Ectodermal cell (in vitro differentiated cells): ENCODE data around the gene ZNF512B.

ENCODE experiments used
- H3K27ac ChIP-seq: 2 replicates; pipeline ENCODE4 v1.7.0; 2013; ENCODE audit warnings: mild to moderate bottlenecking, low read depth, low read length; ENCODE audit not compliant: insufficient read depth, poor library complexity, severe bottlenecking
- H3K27me3 ChIP-seq: 2 replicates; pipeline ENCODE4 v1.7.0; 2013; ENCODE audit warnings: mild to moderate bottlenecking, low read length; ENCODE audit not compliant: insufficient read depth, control insufficient read depth, poor library complexity, severe bottlenecking
- H3K36me3 ChIP-seq: one replicate; pipeline ENCODE4 v1.7.0; 2013; ENCODE audit warnings: low read length; ENCODE audit not compliant: control insufficient read depth, insufficient read depth
- H3K4me1 ChIP-seq: one replicate; pipeline ENCODE4 v1.7.0; 2013; ENCODE audit warnings: low read length; ENCODE audit not compliant: control insufficient read depth, insufficient read depth
- H3K4me3 ChIP-seq: 2 replicates; pipeline ENCODE4 v1.7.0; 2013; ENCODE audit warnings: low read depth, low read length, control low read depth; ENCODE audit not compliant: insufficient read depth
- H3K9me3 ChIP-seq: 2 replicates; pipeline ENCODE4 v1.7.0; 2013; ENCODE audit warnings: mild to moderate bottlenecking, low read length, moderate library complexity; ENCODE audit not compliant: control insufficient read depth
- WGBS, 2 experiments: methylation state at CpG; one replicate each; pipeline ENCODE4 v1.1.7; 2013; ENCODE audit warnings: missing lambda C conversion rate in 2 of 2; 5-methylcytosine and 5-hydroxymethylcytosine counted together

Gene ZNF512B

GRCh38 chr20:63913768-63914167, 56.0 kb downstream of the ZNF512B start:
- Histone ChIP-seq H3K4me1 (peaks cover 7% of the 10 kb centered on the region), H3K27me3 (no peaks in the 10 kb centered on the region), H3K4me3 (no peak overlapping the region), H3K9me3 (no peaks in the 10 kb centered on the region), H3K36me3 (no peaks in the 10 kb centered on the region), H3K27ac (no peak overlapping the region)
- WGBS, 2 experiments = 93 to 95% methylated on average over 12 of the region's 12 CpGs

DNA sequence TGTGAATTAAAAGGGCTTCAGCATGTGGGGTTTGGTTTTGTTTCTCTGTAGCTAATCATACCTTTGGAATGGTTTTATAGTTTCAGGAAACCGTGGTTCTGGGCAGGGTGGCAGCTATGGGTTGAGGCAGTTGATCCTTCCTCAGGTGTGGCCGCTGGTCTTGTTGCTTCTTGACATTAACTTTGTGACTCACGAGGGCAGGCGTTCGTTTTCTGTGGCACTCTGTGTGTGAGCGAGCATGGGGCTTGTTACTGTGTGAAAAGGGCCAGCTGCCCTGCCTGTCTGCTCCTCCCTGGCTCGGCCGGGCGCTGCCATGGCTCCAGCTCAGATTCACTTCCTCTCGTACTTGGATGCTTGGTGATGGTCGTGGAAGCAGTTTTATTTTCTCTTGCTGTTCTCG, 58.6 kb downstream of the ZNF512B start:
- Histone ChIP-seq H3K9me3 (no peaks in the 10 kb centered on the region), H3K27ac (no peak overlapping the region)

GRCh38 chr20:63908008-63908682, 61.6 kb downstream of the ZNF512B start:
- 95 to 96% methylated on average over 16 of the region's 16 CpGs for WGBS, 2 experiments

More for the DNA sequence above, 58.6 kb downstream of the ZNF512B start:
- Histone ChIP-seq H3K4me1 (peaks cover 7% of the 10 kb centered on the region), H3K4me3 (no peak overlapping the region), H3K36me3 (no peaks in the 10 kb centered on the region), H3K27me3 (no peaks in the 10 kb centered on the region)
- WGBS, 2 experiments = 90% methylated on average over 12 of the region's 12 CpGs

More at GRCh38 chr20:63908008-63908682, 61.6 kb downstream of the ZNF512B start:
- Histone ChIP-seq H3K36me3 (no peaks in the 10 kb centered on the region), H3K9me3 (no peaks in the 10 kb centered on the region), H3K4me3 (no peak overlapping the region), H3K27ac (no peak overlapping the region), H3K4me1 (peaks cover 7% of the 10 kb centered on the region), H3K27me3 (no peaks in the 10 kb centered on the region)
